ENCODE measurements around the gene FNDC8.
"Not testable (repeated sequence)": the region's sequence is repeated elsewhere in the genome, so short reads cannot be mapped to it uniquely, and the experiment has no call there.

FNDC8 gene

DNA sequence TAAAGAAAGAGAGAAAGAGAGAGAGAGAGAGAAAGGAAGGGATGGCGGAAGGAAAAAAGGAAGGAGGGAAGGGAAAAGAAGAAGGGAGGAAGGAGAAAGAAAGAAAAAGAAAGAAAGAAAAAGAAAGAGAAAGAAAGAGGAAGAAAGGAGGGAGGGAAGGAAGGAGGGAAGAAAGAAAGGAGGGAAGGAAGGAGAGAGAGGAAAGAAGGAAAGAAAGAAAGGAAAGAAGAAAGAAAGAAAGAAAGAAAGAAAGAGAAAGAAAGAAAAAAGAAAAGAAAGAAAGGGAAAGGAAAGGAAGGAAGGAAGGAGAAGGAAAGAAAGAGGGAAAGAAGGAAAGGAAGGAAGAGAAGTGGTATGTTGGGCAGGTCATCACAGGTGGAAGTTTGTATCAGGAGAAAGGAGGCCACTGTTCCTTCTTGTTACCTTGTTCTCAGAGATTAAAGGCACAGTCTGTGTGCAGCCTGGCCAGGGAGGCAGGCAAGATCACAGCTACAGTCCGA is 53.5 kb downstream of the FNDC8 start:
- no peak for DNase-seq

DNA sequence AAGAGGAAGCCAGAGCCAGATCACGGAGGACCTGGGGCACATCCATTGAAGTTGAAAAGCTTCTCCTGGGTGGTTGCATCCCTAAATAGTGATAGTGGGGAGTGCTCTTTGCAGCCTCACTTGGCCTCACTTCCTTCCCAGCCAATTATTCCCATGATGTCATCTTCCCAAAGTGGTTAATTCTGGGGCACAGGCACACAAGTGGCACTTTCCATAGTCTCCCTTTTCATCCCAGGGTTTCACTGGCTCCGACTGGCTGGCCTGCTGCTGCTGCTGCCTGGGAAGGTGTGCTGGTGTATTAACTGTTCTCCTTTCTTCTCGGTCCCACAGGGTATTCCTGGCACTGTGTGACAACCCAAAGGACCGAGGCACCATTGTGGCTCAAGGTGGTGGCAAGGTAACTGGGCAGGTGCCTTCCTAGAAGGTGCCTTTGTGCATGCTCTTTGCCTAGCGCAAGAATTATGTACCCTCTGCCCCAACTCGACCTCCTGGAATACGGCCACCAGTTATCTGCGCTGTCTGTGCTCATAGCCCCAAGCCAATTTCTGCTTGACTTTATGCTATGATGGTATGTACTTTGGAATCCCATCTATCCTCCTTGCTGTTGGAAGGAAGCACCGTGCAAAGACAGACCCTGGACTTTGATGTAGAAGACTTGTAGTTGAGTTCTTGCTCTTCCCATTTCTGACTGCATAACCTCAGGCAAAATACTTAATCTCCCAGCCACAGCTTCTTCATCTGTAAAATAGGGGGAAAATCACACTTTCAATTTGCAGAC is 54.4 kb downstream of the FNDC8 start:
- no peak for DNase-seq

DNA sequence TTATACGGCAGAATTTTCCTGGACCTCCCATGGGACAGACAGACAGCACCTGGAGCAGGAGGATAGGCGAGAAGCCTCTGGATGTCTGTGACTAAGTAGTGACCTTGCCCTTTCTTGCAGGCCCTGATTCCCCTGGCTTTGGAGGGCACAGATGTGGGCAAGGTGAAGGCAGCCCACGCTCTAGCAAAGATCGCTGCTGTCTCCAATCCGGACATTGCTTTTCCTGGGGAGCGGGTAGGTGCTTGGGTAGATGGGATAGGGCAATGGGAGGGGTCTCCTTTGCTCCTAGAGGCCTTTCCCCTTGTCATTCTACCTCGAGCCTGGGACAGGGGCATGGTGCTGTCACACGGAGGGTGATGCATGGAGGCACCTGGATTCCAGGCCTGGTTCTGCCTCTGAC is 55.5 kb downstream of the FNDC8 start:
- DNase-seq = no peak

DNA sequence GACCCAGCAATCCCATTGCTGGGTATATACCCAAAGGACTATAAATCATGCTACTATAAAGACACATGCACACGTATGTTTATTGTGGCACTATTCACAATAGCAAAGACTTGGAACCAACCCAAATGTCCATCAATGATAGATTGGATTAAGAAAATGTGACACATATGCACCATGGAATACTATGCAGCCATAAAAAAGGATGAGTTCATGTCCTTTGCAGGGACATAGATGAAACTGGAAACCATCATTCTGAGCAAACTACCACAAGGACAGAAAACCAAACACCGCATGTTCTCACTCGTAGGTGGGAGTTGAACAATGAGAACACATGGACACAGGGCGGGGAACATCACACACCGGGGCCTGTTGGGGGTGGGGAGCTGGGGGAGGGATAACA is 58.0 kb downstream of the FNDC8 start:
- DNase-seq = not testable (repeated sequence)

Measured in GF-D8 (cell line).